ENCODE results near the gene CLCA2.

Gene CLCA2, protein sequence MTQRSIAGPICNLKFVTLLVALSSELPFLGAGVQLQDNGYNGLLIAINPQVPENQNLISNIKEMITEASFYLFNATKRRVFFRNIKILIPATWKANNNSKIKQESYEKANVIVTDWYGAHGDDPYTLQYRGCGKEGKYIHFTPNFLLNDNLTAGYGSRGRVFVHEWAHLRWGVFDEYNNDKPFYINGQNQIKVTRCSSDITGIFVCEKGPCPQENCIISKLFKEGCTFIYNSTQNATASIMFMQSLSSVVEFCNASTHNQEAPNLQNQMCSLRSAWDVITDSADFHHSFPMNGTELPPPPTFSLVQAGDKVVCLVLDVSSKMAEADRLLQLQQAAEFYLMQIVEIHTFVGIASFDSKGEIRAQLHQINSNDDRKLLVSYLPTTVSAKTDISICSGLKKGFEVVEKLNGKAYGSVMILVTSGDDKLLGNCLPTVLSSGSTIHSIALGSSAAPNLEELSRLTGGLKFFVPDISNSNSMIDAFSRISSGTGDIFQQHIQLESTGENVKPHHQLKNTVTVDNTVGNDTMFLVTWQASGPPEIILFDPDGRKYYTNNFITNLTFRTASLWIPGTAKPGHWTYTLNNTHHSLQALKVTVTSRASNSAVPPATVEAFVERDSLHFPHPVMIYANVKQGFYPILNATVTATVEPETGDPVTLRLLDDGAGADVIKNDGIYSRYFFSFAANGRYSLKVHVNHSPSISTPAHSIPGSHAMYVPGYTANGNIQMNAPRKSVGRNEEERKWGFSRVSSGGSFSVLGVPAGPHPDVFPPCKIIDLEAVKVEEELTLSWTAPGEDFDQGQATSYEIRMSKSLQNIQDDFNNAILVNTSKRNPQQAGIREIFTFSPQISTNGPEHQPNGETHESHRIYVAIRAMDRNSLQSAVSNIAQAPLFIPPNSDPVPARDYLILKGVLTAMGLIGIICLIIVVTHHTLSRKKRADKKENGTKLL

DNA sequence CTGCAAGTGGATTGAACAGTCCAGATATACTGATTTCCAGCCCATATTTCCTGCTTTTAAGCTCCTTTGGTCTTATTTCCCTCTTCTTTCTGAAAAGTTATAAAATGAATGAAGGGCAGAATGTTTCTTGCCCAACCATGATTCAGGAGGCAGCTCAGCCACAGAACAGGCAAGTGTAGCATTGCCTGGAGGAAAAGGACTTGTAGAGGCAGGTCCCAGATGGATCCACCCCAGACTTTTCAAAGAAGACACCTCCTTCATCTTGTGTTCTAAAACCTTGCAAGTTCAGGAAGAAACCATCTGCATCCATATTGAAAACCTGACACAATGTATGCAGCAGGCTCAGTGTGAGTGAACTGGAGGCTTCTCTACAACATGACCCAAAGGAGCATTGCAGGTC lies at the start of gene CLCA2:
Gene CLCA2 (plus strand): TSS at position 299 of the 400 bp plus-strand sequence. CDS start 77 bp downstream, at position 376.
- no peak within 1 kb of the TSS for H3K4me3 ChIP-seq (replicated peaks; ENCODE audit: low read depth, low read length)

GRCh38 chr1:86375688-86376087 lies 48.3 kb upstream of the CLCA2 start:
- TF ChIP-seq, protein P1, sequence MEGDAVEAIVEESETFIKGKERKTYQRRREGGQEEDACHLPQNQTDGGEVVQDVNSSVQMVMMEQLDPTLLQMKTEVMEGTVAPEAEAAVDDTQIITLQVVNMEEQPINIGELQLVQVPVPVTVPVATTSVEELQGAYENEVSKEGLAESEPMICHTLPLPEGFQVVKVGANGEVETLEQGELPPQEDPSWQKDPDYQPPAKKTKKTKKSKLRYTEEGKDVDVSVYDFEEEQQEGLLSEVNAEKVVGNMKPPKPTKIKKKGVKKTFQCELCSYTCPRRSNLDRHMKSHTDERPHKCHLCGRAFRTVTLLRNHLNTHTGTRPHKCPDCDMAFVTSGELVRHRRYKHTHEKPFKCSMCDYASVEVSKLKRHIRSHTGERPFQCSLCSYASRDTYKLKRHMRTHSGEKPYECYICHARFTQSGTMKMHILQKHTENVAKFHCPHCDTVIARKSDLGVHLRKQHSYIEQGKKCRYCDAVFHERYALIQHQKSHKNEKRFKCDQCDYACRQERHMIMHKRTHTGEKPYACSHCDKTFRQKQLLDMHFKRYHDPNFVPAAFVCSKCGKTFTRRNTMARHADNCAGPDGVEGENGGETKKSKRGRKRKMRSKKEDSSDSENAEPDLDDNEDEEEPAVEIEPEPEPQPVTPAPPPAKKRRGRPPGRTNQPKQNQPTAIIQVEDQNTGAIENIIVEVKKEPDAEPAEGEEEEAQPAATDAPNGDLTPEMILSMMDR (IDR thresholded peaks at IDR 0.05; ENCODE audit: low read length, missing control alignments) = no peak
- no peak overlapping the region for H3K4me3 ChIP-seq (replicated peaks; ENCODE audit: low read depth, low read length)
- peak; percentile 24 for DNase-seq (ENCODE audit: low read depth)

More for the DNA sequence above, at the start of gene CLCA2:
- DNase-seq (ENCODE audit: low read depth) = no peak
- TF ChIP-seq, protein P1 (IDR thresholded peaks at IDR 0.05; ENCODE audit: low read length, missing control alignments) = no peak

GRCh38 chr1:86377341-86377740 lies 46.6 kb upstream of the CLCA2 start:
- no peak overlapping the region for H3K4me3 ChIP-seq (replicated peaks; ENCODE audit: low read depth, low read length)
- TF ChIP-seq, protein P1 (IDR thresholded peaks at IDR 0.05; ENCODE audit: low read length, missing control alignments) = no peak
- DNase-seq (ENCODE audit: low read depth) = no peak

DNA sequence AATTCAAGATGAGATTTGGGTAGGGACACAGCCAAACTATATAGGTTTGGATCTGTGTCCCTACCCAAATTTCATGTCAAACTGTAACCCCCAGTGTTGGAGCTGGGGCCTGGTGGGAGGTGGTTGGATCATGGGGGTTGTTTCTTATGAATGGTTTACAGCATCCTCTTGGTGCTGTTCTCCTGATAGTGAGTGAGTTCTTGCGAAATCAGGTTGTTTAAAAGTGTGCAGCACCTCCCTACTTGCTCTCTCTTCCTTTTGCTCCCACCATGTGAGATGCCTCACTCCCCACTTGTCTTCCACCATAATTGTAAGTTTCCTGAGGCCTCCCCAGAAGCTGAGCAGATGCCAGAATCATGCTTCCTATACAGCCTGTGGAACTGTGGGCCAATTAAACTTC lies 45.2 kb upstream of the CLCA2 start:
- TF ChIP-seq, protein P1 (IDR thresholded peaks at IDR 0.05; ENCODE audit: low read length, missing control alignments) = no peak
- no peak overlapping the region for H3K4me3 ChIP-seq (replicated peaks; ENCODE audit: low read depth, low read length)

GRCh38 chr1:86380257-86380861 lies 43.6 kb upstream of the CLCA2 start:
- DNase-seq (ENCODE audit: low read depth) = peak; percentile 93
- no peak overlapping the region for H3K4me3 ChIP-seq (replicated peaks; ENCODE audit: low read depth, low read length)
- TF ChIP-seq, protein P1 (IDR thresholded peaks at IDR 0.05; ENCODE audit: low read length, missing control alignments) = peak; percentile 72

More for the DNA sequence above, 45.2 kb upstream of the CLCA2 start:
- DNase-seq (ENCODE audit: low read depth) = peak; percentile 13

DNA sequence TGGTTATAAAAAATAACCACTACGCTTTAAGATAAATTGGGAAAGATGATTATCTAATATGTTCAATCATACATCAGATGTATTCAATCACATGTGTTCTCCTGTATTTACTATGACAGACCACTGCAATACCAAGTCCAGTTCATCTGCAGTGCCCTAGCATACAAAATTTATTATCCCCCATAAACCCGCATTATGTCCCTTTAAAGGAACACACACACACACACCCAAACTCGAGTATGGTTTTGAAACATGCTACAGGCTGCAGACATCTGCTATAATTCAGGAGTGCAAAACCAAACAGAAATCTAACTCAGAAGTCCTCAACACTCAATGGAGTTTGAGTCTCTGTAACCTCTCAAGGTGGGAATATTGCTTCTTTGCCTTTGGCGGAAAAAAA lies 42.7 kb upstream of the CLCA2 start:
- DNase-seq (ENCODE audit: low read depth) = no peak
- no peak overlapping the region for H3K4me3 ChIP-seq (replicated peaks; ENCODE audit: low read depth, low read length)
- TF ChIP-seq, protein P1 (IDR thresholded peaks at IDR 0.05; ENCODE audit: low read length, missing control alignments) = no peak

Data from fibroblast of pulmonary artery (primary cell).